HUDEP-2 (cell line): ENCODE results near the gene TBX5.

Experiments
- DNase-seq, 76 experiments: peaks; one replicate each; lab custom pipeline; 2025; ENCODE audit not compliant: unreplicated experiment in 76 of 76; lab: John Stamatoyannopoulos, UW

The TBX5 gene

GRCh38 chr12:114406984-114407841 is 1.3 kb upstream of the TBX5 start:
- no peak for DNase-seq

- DNase-seq, result no peak
These were observed 506 bp upstream of the TBX5 start for GRCh38 chr12:114406316-114406983.

- no peak for DNase-seq
These were observed 922 bp downstream of the TBX5 start for GRCh38 chr12:114404926-114405518.

- no peak for DNase-seq
These were observed 1.6 kb downstream of the TBX5 start for GRCh38 chr12:114404083-114404925.

- DNase-seq, result no peak
These were observed 2.3 kb downstream of the TBX5 start for GRCh38 chr12:114403690-114404066.

- peak in 1 of 76 experiments; percentile 6 for DNase-seq
These were observed 2.8 kb downstream of the TBX5 start for GRCh38 chr12:114403011-114403689.

- DNase-seq, result no peak
These were observed 3.7 kb downstream of the TBX5 start for GRCh38 chr12:114402084-114402717.

- no peak for DNase-seq
These were observed 4.4 kb downstream of the TBX5 start for GRCh38 chr12:114401328-114402083.

GRCh38 chr12:114400925-114401324 is 5.0 kb downstream of the TBX5 start:
- no peak for DNase-seq

GRCh38 chr12:114400361-114400811 is 5.6 kb downstream of the TBX5 start:
- no peak for DNase-seq

- no peak for DNase-seq
These were observed 6.2 kb downstream of the TBX5 start for GRCh38 chr12:114399664-114400211.

- DNase-seq, result no peak
These were observed 7.7 kb downstream of the TBX5 start for GRCh38 chr12:114397978-114398881.

GRCh38 chr12:114396869-114397719 is 8.8 kb downstream of the TBX5 start:
- no peak for DNase-seq

- no peak for DNase-seq
These were observed 9.6 kb downstream of the TBX5 start for GRCh38 chr12:114396153-114396868.

GRCh38 chr12:114395755-114396152 is 10.2 kb downstream of the TBX5 start:
- DNase-seq, result no peak

GRCh38 chr12:114395233-114395632 is 10.7 kb downstream of the TBX5 start:
- DNase-seq, result no peak
